Myocyte (in vitro differentiated cells): ENCODE measurements around the gene CTTNBP2NL. TPM values are rescaled to one million over a fixed set of nuclear protein-coding genes. Genes with fewer than 3 reads are reported as not detected.
A peak's percentile ranks its signal among the peaks of the same experiment; 100 is the strongest.
"Not testable (repeated sequence)": the region's sequence is repeated elsewhere in the genome, so short reads cannot be mapped to it uniquely, and the experiment has no call there.

ENCODE experiments used
- DNase-seq: peaks from one replicate; pipeline ENCODE4 v3.0.0-alpha.2; 2012; ENCODE audit warnings: low read depth
- total RNA-seq: library from RNA; depleted of rRNA; stranded (reverse); fragments of >200 nt; gene quantifications from 2 replicates; pipeline ENCODE4 v1.2.3, GENCODE V29; 2014

Gene CTTNBP2NL
- total RNA-seq, 1 donor from 2014 or later = 11.8 TPM

- DNase-seq = no peak
Measured at GRCh38 chr1:112423207-112423606, 27.2 kb downstream of the CTTNBP2NL start.

DNA sequence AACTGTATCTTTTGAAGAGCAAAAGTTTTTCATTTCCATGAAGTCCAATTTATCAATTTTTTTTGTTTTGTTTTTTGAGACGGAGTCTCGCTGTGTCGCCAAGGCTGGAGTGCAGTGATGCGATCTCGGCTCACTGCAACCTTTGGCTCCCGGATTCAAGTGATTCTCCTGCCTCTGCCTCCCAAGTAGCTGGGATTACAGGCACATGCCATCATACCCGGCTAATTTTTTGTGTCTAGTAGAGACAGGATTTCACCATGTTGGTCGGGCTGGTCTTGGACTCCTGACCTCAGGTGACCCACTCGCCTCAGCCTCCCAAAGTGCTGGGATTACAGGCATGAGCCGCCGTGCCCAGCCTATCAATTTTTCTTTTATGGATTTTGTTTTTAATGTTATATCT lies 27.7 kb downstream of the CTTNBP2NL start:
- not testable (repeated sequence) for DNase-seq

DNA sequence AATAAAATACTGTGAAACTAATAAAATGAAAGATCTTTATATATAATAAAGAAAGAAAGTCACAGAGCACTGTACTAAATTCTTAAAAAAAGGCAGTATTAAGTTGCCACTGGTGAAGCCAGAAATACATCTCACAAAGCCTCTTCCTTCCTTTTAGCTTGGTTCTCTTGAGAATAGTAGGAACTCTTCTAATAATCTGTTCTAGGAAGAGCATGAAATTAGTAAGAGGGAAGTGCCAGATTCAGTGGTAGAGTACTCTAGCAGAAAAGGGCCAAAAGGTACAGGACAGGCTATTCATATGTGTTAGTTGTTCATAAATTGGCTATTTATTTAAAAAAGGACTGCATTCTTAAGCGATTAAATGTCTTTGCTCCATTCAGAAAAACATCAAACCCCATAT lies 33.7 kb downstream of the CTTNBP2NL start:
- DNase-seq = no peak

DNA sequence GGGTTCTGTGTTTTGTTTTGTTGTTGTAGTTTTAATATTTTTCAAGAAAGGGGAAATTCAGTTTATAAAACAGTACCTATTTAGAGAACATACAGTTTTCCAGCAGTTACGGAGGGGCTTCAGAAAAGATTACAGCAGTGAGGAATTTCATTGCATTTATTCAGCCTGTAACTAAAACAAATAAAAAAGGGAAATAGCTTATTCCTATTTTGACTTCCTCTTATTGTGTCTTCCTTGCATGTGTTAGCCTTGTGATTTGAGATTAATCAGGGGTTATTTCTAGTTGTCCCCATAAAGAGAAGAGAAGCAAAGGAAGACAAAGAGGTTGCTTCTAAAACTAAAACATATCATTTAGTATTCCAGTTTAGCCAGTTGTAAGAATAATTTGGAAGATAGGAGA lies 35.0 kb downstream of the CTTNBP2NL start:
- DNase-seq = no peak

DNA sequence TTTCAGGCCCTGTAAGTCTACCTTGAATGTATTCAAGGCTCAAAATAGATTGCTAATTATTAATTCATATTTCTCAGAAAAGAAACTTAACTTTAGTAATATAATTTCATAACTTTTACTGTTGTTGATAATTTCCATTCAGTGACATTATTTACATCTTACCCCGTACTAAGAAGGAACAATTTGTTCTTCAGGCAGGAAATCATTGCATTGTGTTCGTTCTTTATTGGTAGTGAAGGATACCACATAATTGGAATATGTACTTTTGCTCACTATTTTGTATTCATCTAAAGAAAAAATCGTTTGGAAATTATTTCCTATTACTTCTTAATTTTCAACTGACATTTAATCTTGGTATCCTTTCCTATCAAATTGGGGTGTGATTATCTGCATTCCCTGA lies 39.4 kb downstream of the CTTNBP2NL start:
- DNase-seq = no peak

DNA sequence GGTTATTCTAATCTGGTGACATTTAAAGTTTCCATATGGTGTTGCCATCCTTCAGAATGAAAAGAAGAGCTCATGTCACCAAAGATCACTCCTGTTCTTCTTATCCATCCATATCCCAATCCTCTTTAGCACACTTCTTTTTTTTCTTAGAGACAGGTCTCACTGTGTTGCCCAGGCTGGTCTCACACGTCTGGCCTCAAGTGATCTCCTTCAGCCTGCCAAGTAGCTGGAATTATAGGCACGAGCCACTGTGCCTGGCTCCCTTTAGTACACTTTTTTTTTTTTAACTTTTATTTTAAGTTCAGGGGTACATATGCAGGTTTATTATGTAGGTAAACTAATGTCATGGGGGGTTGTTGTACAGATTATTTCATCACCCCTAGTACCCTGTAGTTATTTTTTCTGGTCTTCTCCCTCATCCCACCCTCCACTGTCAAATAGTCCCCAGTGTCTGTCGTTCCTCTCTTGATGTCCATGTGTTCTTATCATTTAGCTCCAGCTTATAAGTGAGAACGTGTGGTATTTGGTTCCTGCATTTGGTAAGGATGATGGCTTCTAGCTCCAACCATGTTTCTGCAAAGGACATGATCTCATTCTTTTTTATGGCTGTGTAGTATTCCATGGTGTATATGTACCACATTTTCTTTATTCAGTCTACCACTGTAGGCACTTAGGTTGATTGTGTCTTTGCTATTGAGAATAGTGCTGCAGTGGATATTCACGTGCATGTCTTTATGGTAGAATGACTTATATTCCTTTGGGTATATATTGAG lies 40.6 kb downstream of the CTTNBP2NL start:
- DNase-seq = no peak

GRCh38 chr1:112438156-112438555 lies 42.1 kb downstream of the CTTNBP2NL start:
- DNase-seq = not testable (repeated sequence)

DNA sequence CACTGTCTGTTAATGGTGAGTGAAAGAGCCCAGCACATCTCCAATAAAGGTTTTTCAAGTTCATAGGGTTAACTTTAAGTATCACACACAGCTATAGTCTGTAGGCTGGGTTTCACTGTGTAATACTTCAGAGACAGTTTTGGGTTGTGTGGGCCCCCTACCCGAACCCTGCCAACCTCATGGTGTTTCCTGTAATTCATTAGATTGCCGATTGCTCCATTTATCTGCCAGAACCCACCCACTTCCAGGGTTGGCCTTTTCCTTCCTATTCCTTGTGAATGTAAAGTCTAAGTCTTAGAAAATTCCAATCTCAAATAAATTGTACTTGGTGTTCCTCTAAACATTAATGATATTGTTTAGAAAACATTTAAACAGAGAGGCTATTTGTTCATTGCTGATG lies 43.6 kb downstream of the CTTNBP2NL start:
- no peak for DNase-seq

DNA sequence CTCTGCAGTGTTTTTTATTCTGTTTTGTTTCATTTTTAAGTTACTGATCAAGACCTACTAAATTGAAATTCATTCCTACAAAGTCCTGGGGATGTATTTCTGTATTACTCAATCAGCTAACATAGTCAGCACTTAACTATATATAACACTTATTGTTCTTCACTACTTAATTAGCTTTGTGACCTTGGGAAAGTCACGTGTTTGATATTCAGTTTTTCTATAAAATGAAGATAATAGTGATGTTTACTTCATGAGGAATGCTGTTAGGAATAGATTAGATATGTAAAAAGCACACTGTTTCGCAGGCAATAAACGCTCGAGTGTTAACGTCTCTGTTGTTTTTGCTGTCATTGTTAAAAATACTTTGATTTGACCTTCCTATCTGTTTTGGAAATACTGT lies 44.6 kb downstream of the CTTNBP2NL start:
- DNase-seq = no peak

DNA sequence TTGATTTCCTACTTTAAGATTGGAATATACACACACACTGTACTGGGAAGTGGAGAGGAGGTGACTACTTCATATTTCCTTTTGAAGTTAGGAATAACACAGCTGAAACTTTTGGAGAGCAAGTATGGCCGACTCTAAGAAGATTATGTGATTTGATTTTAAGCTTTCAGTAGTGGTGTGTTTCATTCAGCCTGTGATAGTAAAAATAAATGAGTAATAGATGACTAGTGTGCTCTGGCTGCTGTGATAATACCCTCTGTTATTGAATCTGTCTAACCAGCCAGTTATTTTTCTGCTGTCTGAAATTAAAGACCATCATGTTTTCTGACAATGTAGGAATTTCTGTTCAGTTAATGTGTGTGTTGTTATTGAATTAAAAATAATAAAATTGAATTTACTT lies 48.3 kb downstream of the CTTNBP2NL start:
- DNase-seq = peak; percentile 29

GRCh38 chr1:112445596-112445995 lies 49.6 kb downstream of the CTTNBP2NL start:
- DNase-seq = peak; percentile 18

GRCh38 chr1:112446411-112446810 lies 50.4 kb downstream of the CTTNBP2NL start:
- peak; percentile 43 for DNase-seq

GRCh38 chr1:112448904-112449629 lies 53.1 kb downstream of the CTTNBP2NL start:
- DNase-seq = no peak

DNA sequence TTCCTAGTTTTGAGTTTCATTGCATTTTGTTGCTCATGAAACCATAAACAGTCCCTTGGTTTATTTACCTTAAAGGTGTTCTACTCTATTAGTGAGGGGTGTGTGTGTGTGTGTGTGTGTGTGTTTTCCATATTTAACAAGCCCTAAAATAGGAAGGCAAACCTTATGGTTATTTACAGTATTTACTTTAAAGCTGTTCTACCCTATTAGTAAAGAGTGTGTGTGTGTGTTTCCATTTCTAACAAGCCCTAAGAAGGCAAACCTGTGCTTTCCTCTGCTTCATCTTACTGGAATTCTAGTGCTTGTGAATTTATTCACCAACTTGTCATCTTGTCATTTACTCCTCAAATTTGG lies 53.6 kb downstream of the CTTNBP2NL start:
- no peak for DNase-seq

GRCh38 chr1:112450773-112451172 lies 54.8 kb downstream of the CTTNBP2NL start:
- DNase-seq = no peak

GRCh38 chr1:112451301-112451700 lies 55.3 kb downstream of the CTTNBP2NL start:
- DNase-seq = not testable (repeated sequence)

GRCh38 chr1:112453876-112454275 lies 57.9 kb downstream of the CTTNBP2NL start:
- DNase-seq = no peak

DNA sequence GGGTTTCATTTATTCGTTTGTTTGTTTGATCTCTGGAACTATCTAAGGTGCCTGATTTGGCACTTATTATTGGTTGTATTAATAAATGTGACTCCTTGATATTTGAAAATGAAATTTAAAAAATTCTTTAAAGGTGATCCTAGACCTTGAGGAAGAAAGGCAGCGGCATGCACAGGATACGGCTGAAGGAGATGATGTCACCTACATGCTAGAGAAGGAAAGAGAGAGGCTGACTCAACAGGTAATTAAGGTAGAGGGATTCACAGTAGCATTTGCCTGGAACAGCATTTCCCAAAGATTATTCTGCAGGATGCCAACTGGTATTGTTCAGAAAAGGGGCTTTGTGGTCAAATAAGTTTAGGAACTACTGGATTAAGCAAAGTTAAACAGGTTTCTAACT lies 58.3 kb downstream of the CTTNBP2NL start:
- DNase-seq = no peak

- peak; percentile 32 for DNase-seq
Measured at GRCh38 chr1:112457241-112457640, 61.2 kb downstream of the CTTNBP2NL start.

GRCh38 chr1:112457955-112458354 lies 61.9 kb downstream of the CTTNBP2NL start:
- DNase-seq = no peak

DNA sequence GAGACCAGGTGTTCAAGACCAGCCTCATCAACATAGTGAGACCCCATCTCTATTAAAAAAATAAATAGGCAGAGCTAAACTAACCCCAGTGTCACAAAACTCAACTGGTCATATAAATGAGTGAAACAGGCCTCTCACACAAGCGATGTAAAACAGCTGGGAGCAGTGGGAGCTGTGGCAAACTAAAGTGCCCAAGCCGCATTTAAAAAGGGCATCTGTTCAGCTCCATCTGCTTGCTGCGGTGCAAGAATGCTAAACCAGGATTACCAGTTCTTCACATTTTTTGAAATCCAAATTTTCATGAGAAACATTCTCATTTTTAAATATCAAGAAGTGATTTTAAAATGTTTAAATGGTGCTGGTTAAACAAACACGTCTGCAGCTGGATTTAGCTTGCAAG lies 62.7 kb downstream of the CTTNBP2NL start:
- DNase-seq = peak; percentile 36

DNA sequence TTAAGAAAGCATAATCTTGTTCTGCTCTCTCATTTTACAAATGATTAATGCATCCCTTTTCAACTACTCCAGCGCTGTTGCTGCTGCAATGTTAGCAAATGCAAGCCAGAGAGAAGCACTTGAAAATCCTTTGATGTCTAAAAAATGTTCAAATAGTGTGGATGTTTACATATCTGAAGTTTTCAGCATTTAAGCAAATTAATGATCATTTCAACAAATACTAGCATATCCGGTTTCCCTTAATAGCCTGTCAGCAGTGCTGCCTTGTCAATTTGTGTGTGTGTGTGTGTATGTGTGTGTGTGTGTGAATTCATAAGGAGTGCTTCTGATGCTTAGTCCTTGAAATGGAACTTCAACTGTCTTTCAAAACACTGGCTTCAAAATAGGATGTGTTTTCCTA lies 64.6 kb downstream of the CTTNBP2NL start:
- DNase-seq = no peak
